Stimulated activated CD4-positive, alpha-beta T cell treated with anti-CD3 and anti-CD28 coated beads, TNF-alpha, amount 100 ng/mL, for 4 hours (primary cell): ENCODE measurements around the gene PFN1.

ENCODE experiments used
- DNase-seq, 3 experiments: peaks; one replicate each; pipeline ENCODE4 v3.0.0-alpha.2; 2020; ENCODE audit warnings: low read depth in 3 of 3

The PFN1 gene

DNA sequence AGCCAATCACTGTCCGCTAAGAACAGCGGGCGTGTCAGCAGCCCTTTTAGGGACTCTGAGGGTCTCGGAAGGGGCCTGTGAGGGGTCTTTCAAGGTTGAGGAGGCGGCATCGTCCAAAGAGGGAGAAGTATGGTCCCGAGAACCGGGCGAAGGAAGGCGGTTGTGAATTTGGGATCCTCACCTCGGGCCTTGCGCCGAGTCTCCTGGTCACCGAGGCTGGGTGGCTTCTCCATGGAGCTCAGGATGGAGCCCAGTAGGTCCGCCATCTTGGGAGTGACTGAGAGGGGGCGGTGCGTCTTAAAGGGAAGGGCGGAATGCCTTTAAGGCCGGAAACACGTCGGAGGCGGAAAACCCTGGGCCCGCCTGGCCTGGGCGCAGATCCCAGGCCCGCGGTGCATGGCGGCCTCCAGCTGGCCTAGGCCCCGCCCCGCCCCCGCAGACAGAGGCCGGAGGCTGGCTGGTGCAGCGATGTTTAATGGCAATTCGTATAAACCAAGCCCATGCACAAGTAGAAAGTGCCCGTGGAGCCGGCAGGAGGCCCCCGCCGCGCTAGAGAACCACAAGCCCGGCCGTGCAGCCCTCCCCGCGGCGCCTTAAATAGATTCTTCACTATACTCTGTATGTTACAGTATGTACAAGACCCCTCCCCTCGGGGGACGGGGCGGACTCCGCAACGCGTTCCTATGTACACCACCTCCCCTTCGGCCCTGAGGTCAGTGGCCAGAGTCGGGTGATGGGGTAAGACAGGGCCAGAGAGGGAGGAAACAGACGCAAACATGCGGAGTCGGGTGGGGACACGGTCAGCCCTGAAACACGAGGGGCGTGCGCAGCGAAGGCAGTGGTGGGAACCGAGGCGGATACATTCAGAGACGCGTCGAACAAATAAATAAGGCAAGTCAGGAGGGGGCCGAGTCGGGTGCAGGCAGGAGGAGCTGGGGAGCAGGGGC is 19.5 kb upstream of the PFN1 start, which contains the start of gene SPAG7:
SPAG7 (minus strand) TSS at position 279 of the 947 bp plus-strand sequence; CDS start at position 266, 13 bp downstream.
- peak; percentile 85 to 87 (median 85) for DNase-seq

DNA sequence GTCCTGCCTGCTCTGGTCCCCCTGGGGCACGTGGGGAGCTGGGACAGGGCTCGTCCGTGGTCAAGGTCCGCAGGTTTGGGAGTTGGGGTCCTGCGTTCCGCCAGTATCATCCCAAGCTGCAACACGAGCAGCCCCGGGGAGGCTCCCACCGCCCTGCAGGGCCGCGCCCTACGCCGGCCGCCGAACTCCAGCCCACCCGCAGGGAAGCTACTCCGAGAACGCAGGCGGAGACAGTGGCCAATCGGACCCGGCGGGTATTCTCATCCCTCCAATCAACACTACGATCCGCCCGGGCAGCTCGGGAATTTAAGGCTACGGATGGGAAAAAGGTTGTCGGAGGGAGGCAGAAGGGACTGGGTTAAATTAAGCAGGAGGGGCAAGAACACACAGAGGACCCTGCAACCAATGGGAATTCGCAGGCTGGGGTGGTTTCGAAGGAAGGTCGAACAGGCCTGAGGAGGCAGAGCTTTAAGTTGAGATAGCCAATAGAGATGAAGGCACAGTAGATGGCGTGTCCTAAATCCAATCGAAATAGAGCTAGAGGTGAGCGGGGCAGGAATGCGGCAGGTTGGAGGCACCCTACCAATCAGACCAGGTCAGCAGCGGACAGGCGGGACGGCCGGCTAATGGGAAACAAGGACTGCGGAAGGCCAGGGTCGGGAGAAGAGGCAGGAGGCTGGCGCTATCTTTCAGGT is 18.7 kb upstream of the PFN1 start:
- DNase-seq, result peak; percentile 76 to 90 (median 76)

DNA sequence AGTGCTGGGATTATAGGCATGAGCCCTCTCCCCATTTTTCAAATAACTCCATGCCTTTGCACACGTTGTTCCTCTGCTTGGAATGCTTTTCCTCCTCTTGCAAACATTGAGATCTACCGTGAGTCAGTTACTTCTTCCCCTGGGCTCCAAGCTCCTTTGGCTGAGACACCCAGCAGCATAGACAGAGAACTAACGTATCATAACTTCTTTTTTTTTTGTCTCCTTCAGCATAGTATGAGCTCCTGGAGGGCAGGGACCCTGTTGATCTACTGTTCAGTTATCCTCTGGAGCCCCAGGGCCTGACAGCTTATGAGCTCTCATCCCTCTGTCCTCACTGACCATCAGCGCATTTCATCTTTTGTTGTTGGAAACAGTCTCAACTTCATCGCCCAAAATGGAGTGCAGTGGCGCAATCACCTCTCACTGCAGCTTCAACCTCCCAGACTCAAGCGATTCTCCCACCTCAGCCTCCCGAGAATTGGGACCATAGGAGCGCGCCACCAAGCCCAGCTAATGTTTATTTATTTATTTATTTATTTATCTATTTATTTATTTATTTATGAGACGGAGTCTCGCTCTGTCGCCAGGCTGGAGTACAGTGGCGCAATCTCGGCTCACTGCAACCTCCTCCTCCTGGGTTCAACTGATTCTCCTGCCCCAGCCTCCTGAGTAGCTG is 17.1 kb upstream of the PFN1 start:
- DNase-seq, result no peak

DNA sequence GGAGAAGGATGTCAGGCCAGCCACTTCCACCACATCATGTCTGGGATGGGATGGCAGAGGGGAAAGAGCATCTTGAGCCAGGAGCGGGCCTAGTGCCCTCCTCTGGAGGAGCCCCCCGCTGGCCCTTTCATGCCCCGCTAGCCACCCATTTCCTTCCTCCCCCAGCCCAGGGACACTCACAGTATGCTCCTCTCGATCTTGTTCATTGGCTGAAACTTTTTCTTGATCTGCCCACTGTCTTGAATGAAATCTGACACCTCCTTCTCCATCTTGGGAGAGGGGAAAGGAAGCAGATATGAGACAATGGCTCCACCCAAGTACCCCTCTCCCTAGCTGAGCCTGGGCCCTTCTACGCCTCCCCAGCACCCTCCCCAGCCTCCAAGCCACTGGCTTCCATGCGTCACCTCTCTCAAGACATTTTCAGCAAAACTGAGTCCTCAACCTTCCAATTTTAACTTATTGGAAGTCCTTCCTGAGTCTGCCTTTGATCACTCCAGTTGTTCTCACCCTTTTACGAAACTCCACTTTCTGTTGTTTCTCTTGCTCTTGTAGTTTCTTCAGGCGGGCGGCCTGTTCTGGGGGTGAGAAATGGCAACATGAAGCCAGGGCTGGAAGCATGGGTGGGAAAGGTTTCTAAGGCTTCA is 12.1 kb upstream of the PFN1 start:
- DNase-seq, result no peak

DNA sequence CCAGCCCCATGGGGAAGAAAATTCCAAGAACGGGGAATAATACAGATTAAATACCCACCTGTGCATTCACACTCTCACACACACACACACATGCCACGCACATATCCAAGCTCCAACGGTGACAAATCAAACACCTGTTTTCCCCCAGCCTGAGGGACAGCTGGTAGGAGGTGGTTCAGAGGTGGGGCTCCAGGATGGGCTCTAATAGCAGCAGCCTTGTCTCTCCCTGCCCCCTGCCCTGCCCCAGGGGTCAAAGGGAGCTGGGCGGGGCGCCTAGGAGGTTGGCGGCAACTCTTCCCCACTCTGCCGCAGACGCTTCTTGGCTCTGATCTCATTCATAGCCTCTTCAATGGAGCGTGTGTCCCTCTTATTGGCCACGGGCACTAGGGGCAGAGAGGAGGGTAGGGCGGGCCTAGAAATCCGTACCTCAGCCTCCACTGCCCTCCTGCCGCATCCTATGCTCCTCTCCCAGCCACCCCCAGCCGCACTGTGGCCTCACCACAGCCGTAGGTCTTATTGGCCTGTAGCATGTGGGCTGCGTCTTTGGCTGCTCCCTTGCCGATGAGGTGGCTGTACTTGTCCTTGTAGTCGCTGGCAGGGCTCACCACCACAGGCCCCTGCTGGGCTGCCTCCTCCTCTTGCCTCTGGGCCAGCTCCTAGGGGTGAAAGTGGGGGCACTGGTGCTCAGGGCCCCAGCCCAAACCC is 11.1 kb upstream of the PFN1 start:
- DNase-seq, result no peak

DNA sequence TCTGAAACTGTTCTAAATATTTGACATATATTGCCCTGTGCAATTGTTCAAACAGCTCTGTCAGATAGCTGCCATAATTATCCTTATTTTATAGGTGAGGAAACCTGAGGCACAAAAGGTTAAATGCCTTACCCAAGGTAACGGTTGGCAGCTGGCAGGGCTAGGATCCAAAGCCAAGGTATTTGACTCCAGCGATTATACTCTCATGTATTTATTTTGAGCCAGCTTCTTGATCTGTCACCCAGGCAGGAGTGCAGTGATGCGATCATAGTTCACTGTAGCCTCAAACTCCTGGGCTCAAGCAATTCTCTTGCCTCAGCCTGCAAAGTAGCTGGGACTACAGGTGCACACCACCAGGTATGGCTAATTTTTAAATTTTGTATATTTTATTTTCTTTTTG is 9.8 kb upstream of the PFN1 start:
- DNase-seq, result no peak

DNA sequence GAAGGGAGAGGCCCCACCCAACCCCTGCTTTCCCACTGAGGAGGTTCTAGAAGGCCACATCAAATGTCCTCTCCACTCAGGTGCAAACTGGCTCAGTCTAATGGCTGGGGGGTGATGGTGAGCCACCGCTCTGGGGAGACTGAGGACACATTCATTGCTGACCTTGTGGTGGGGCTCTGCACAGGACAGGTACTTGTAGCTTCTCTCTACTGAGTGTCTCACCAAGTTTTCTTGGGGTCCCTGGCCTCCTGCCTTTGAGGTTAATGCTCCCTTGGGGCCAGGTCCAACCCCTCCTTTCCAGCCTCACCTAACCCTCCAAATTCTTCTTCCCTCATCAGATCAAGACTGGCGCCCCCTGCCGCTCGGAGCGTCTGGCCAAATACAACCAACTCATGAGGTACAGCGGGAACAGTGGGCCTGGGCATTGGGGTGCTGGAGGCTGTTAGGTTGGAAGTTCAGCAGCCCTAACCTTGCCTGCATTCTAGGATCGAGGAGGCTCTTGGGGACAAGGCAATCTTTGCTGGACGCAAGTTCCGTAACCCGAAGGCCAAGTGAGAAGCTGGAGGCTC is 8.2 kb upstream of the PFN1 start:
- no peak for DNase-seq

DNA sequence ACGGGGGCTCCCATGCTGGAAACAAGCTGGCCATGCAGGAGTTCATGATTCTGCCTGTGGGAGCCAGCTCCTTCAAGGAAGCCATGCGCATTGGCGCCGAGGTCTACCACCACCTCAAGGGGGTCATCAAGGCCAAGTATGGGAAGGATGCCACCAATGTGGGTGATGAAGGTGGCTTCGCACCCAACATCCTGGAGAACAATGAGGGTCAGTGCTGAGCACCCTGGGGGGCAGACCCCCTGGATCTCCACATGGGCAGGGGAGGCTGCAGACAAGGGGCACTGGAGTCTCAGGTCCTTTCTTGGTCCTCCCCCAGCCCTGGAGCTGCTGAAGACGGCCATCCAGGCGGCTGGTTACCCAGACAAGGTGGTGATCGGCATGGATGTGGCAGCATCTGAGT is 6.8 kb upstream of the PFN1 start:
- no peak for DNase-seq

DNA sequence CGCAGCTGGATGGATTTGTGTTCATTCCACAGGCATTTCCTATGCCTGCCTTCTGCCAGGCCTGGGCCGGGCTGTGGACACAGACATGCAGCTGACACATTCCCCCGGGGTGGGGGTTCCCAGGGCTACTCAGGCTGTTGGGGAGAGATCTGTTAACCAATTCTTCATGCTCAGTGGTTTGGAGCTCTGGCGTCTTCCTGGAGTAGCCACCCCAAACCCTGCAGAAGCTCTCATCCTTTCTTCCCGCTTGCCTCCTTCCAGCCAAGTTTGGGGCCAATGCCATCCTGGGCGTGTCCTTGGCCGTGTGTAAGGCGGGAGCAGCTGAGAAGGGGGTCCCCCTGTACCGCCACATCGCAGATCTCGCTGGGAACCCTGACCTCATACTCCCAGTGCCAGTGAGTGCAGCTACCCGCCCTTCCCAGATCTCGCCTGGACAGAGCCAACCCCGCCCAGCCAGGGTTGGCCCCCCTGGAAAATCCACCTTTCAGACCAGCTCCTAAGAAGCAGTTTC is 5.2 kb upstream of the PFN1 start:
- DNase-seq, result no peak

DNA sequence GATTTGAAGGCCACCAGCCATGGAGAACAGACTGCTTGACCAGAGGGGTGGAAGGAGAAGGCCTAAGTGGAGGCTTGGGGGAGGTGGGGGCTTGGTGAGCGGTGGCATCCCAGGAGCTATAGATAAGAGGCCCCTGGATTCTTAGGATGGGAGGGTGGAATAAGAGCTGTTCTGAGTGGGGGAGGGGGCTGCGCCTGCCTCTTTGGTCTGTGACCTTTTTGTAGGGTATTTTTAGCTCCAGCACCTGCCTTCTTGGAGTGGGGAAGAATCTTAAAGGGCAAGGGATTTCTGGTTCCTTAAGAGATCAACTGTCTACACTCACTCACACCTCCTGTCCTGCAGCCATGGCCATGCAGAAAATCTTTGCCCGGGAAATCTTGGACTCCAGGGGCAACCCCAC is 3.2 kb upstream of the PFN1 start:
- DNase-seq, result no peak

DNA sequence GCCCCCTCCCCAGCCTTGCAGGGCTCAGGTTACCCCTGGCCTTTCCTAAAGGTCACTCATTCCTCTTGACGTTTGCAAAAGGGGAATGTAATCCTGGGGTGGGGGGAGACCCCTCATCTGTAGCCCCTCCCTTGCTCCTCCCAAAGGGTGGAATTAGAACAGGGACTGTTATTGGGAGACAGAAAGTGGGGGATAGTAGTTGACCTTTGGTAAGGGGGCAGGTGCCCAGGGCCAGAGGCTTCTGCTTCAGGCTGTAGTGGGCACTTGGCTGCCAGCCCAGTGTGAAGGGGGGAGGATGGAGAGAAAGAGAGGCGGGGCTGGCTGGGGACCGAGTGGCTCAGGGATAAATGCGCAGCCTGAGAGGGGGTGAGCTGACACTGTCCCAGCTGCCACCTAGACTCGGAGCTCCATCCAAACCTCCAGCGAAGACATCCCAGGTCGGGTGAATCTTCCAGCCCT is 2.4 kb upstream of the PFN1 start, which contains the start of gene ENO3:
ENO3 (plus strand) TSS at position 374 of the 459 bp plus-strand sequence. CDS start 711 bp downstream, outside the sequence.
- no peak for DNase-seq

DNA sequence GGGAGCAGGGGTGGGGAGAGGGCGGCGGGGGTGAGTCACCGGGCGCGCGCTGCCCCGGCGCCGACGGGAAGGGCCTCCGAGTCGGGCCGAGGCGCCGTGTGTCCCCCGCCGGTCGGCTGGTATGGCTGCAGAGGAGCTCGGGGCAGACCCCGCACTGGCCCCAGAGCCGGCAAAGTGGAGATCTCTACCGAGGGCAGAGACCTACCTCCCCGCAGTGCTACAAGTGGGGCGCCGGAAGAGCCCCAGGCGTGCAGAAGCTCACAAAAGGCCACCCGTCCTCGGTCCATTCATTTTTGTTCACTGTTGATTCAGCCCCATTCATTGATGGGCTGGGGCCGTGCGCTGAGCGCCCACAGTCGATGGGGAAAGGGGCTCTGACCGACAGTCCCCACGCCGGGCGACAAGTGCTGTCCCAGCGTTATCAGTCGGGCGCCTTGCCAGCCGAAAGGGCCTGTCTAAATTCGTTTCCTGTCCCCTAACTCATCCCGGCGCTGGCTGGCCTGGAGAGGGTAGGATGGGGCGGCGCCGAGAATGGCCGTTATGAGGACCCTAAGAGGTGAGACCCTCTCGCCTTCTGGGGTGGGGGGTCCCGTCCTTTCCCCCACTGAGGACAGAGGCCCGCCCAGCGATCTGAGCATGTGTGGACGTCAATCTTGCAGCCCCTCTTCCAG is 1.9 kb upstream of the PFN1 start:
- DNase-seq, result peak in 1 of 3 experiments; percentile 61

DNA sequence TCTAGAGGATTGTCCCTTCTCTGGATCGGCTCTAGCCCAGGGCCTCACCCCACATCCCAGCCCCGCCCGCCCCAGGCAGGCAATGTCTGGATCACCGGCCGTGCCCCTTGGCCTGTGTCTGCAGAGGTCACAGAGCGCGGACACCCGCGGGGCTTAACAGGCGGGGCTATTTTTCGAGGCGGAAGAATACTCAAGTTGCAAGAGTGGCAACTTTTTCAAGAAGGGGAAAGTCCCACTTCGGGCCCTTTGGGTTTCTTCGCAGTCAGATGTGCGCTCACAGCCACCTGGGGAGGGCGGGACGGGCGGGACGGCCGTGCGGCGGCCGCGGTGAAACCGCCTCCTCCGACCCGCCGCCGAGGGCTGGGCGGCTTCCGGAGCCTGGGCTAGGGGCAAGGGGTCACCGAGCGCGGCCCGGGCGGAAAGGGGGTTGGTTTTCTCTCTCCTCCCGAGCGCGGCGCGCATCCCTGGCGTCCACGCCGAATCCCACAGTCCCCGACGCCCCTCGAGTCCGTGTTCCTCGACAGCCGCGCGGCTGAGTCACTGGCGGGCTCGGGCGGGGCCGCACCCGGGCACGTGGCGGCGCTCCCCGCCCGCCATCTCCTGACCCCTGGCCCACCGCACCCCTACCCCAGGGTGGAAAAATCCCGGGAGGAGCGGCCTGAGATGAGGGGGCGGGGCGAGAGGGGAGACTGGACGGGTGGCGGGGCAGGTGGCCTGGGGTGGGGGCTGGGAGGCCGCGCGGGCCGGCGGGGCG is 1.2 kb upstream of the PFN1 start:
- peak; percentile 60 to 72 (median 65) for DNase-seq

DNA sequence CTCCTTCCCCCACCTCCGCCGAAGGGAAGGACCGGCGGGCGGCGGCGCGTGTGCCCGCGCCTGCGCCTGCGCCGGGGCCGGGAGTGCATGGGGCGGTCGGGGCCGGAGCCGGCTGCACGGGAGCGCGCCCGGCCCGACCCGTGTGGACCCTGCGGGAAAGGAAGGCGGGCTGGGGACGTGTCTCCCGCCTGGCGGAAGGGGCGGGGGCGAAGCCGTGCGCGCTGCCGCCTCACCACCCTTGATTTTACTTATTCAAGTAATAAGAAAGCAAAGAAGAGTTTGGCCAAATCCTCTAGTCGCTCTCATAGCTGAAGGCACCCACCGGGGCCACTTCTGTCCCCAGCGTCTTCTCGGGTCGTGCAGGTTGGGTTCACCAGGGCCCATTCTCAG is 596 bp upstream of the PFN1 start:
- DNase-seq, result peak in 1 of 3 experiments; percentile 54

DNA sequence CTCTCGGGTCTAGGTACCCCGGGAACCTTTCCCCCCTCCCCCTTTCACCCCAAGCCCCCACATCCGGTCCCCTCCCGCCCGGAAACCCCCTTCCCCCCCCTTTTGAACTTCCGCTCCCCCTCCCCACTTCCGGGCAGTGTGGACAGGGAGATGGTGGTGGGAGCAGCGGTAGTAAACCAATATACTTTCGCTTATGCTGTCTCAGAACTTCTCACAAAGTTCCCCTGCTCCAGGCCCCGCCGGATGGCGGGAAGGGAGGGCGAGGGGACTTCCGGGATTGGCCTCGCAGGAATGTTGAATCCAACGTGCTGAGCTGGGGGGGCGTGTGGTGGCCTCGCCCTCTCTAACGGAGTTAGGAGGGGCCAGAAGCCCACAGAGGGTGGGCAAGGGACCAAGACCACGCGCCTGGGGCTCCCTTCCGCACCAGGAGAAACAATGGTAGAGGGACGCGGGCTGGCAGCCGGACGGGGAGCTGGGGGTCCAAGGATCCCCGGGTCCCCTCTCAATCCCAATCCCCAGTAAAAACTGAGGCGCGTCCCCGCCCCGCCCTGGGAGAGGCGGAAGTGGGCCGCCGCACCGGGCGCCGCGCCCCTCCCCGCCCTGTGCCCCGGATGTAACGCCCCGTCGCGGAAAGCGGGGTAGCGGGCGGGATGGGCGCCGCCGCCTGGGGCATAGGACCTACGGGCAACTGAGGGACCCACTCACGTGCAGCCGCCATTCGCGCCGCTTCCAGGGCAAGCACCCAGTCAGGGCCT is 742 bp downstream of the PFN1 start:
- peak in 2 of 3 experiments; percentile 50 to 62 for DNase-seq

DNA sequence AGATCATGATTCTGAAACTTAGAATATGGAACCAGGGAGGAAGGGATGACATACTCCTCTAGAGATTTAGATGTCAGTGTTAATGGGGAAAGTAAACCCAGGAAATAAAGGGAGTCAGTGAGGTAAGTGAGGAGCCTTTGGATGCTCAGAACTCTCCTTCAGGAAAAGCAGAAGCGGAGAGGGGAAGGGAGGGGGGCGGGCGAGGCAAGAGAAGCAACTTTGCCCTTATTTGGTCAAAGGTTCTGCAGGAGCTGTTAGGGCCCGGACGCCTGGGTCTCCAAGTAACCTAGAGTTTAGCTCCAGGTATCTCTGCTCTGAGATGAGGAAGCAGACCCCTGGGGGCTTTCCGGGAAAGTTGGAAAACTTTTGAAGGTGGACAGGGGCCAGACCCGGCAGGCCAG is 1.3 kb downstream of the PFN1 start:
- no peak for DNase-seq

DNA sequence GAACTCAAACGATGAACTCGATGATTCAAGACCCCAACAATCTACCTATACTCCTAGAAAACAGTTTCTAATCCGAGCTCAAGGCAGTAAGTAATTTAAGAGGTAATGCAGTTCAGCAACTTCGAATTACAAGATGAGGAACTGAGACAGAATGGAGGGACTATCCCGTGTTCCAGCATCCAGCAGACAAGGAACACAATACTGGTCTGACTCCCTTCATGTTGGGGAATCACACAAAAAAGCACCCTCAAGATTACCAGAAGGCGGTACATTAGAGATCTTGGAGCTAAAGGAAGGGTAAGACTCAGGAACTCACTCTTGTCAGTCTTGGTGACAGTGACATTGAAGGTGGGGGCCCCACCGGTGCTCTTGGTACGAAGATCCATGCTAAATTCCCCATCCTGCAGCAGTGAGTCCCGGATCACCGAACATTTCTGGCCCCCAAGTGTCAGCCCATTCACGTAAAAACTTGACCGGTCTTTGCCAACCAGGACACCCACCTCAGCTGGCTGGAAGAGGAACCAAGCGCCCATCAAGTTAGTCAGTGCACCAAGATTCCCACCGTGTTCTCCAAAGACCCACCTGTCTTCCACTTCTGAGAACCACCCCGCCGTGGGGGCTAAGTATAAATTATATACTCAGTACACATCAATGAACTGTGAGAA is 1.9 kb downstream of the PFN1 start:
- DNase-seq, result no peak

DNA sequence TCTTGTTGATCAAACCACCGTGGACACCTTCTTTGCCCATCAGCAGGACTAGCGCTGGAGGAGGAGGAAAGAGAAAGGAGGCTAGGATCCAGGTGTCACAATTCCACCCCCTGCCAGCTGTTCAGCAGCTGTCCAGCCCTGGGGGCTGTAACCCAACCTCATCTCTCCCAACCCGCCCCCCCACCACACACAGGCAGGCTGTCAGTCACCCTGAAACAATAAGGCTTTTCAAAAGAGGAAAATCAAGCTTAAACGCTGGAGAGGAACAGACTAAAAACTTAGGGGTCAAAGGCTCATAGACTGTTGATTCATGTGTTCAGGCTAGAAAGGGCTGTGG is 2.4 kb downstream of the PFN1 start:
- DNase-seq, result no peak
